ENCODE data around the gene SIX4. TPM values are rescaled to one million over a fixed set of nuclear protein-coding genes. Genes with fewer than 3 reads are reported as not detected.

Gene SIX4
- total and polyA plus RNA-seq, 2 donors (not counting 1 experiment from before 2014, with no cell fraction given), result not detected

DNA sequence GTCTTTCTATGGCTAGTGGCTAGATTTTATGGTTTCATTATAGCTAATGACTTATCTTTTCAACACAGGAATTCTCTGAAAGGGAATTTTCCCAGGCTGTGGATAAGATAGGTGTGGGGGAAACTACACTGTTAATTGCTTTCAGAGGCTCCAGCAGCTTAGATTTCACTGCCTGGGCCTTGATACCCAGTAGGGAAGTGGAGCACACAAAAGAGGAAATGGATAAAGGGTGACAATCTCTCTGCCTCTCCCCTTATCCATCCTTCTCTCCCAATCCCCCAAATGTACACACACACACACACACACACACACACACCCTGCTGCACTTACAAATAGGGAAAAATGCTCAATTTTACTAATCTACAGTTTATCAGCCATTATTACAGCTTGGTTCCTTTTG, 19.1 kb downstream of the SIX4 start:
- no peaks in the 10 kb centered on the region for H4K20me1 ChIP-seq (ENCODE audit: control insufficient read depth, insufficient read depth, low read length, poor library complexity, severe bottlenecking)

DNA sequence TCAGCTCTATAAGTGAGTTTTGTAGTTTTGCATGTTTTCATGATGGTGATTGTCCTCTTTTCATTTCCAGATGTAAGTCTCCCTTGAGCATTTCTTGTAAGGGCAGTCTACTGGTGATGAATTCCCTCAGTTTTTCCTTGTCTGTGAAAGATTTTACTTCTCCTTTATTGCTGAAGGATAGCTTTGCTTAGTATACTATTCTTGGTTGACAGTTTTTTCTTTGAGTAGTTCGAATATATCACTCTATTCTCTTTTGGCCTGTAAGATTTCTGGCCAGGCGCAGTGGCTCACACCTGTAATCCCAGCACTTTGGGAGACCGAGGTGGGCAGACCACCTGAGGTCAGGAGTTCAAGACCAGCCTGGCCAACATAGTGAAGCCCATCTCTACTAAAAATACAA, 23.6 kb downstream of the SIX4 start:
- intact Hi-C loops (cut with micrococcal nuclease), result no loop called here
- 82% methylated on average over 2 of the region's 3 CpGs for WGBS (ENCODE audit: insufficient coverage)
- Mint-ChIP-seq H3K4me1 (no peaks in the 10 kb centered on the region), H3K4me3 (no peak overlapping the region), H3K27me3 (peaks cover 11% of the 10 kb centered on the region), H3K9me3 (ENCODE audit: insufficient read depth) (peaks cover 5% of the 10 kb centered on the region), H3K27ac (no peak overlapping the region)
- no peaks in the 10 kb centered on the region for H3K4me1 ChIP-seq (ENCODE audit: control insufficient read depth in 2 of 2, insufficient read depth in 2 of 2, low read length in 2 of 2)
- ATAC-seq (ENCODE audit: low read depth) (no peak), DNase-seq (no peak)
- TF ChIP-seq, protein P1, sequence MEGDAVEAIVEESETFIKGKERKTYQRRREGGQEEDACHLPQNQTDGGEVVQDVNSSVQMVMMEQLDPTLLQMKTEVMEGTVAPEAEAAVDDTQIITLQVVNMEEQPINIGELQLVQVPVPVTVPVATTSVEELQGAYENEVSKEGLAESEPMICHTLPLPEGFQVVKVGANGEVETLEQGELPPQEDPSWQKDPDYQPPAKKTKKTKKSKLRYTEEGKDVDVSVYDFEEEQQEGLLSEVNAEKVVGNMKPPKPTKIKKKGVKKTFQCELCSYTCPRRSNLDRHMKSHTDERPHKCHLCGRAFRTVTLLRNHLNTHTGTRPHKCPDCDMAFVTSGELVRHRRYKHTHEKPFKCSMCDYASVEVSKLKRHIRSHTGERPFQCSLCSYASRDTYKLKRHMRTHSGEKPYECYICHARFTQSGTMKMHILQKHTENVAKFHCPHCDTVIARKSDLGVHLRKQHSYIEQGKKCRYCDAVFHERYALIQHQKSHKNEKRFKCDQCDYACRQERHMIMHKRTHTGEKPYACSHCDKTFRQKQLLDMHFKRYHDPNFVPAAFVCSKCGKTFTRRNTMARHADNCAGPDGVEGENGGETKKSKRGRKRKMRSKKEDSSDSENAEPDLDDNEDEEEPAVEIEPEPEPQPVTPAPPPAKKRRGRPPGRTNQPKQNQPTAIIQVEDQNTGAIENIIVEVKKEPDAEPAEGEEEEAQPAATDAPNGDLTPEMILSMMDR (IDR thresholded peaks at IDR 0.05), result no peak
- TF ChIP-seq EZH2 (IDR thresholded peaks at IDR 0.05; ENCODE audit: borderline replicate concordance, insufficient read depth, low read depth, low read length, poor library complexity, severe bottlenecking), result no peak
- POLR2A ChIA-PET, result no interaction called here
- peaks cover 0 to 6% (median 0%) of the 10 kb centered on the region in 4 experiments for H3K27me3 ChIP-seq (replicated peaks in 1 of 4; ENCODE audit: control extremely low read depth in 1 of 4, control insufficient read depth in 3 of 4, insufficient read depth in 4 of 4, low read length in 3 of 4)
- no peak overlapping the region for H3K4me3 ChIP-seq (ENCODE audit: control extremely low read depth in 1 of 5, extremely low read depth in 1 of 5, insufficient read depth in 1 of 5, low read depth in 2 of 5, low read length in 4 of 5)
- H3K79me2 ChIP-seq (ENCODE audit: control insufficient read depth, insufficient read depth, low read length), result no peaks in the 10 kb centered on the region
- no peak overlapping the region for H3K27ac ChIP-seq (ENCODE audit: low read length in 2 of 2)
- H3K9me3 ChIP-seq (ENCODE audit: control extremely low read depth in 1 of 3, control insufficient read depth in 2 of 3, insufficient read depth in 1 of 3, low read length in 2 of 3), result peaks cover 5 to 29% (median 12%) of the 10 kb centered on the region in 3 donors
- CTCF ChIA-PET, result interaction anchor here (0.9 kb wide), 1 partner anchor 325 kb away, joined by 4 read pairs; no protein-coding TSS in a partner anchor
- no peaks in the 10 kb centered on the region for H4K20me1 ChIP-seq (ENCODE audit: control insufficient read depth, insufficient read depth, low read length, poor library complexity, severe bottlenecking)
- H3K9ac ChIP-seq (ENCODE audit: low read length), result no peak overlapping the region
- no peak overlapping the region for H2AFZ ChIP-seq (ENCODE audit: insufficient read depth, low read depth, low read length, poor library complexity, severe bottlenecking)
- H3K4me2 ChIP-seq (replicated peaks; ENCODE audit: low read depth, low read length, poor library complexity, severe bottlenecking), result no peak overlapping the region
- no peaks in the 10 kb centered on the region for H3K36me3 ChIP-seq (replicated peaks in 1 of 2; ENCODE audit: control extremely low read depth in 1 of 2, control insufficient read depth in 1 of 2, extremely low read depth in 1 of 2, insufficient read depth in 2 of 2, low read length in 1 of 2)

More for the DNA sequence above, 19.1 kb downstream of the SIX4 start:
- no peaks in the 10 kb centered on the region for H3K4me1 ChIP-seq (ENCODE audit: control insufficient read depth in 2 of 2, insufficient read depth in 2 of 2, low read length in 2 of 2)
- peaks cover 3% of the 10 kb centered on the region for H3K9me3 Mint-ChIP-seq (ENCODE audit: insufficient read depth)
- no peak overlapping the region for H3K4me2 ChIP-seq (replicated peaks; ENCODE audit: low read depth, low read length, poor library complexity, severe bottlenecking)
- H3K9ac ChIP-seq (ENCODE audit: low read length), result no peak overlapping the region
- H3K79me2 ChIP-seq (ENCODE audit: control insufficient read depth, insufficient read depth, low read length), result no peaks in the 10 kb centered on the region
- no peaks in the 10 kb centered on the region for H3K36me3 ChIP-seq (replicated peaks in 1 of 2; ENCODE audit: control extremely low read depth in 1 of 2, control insufficient read depth in 1 of 2, extremely low read depth in 1 of 2, insufficient read depth in 2 of 2, low read length in 1 of 2)
- DNase-seq, result no peak
- H3K4me3 ChIP-seq (ENCODE audit: control extremely low read depth in 1 of 5, extremely low read depth in 1 of 5, insufficient read depth in 1 of 5, low read depth in 2 of 5, low read length in 4 of 5), result no peak overlapping the region
- TF ChIP-seq, protein P1 (IDR thresholded peaks at IDR 0.05), result no peak
- TF ChIP-seq EZH2 (IDR thresholded peaks at IDR 0.05; ENCODE audit: borderline replicate concordance, insufficient read depth, low read depth, low read length, poor library complexity, severe bottlenecking), result no peak
- H3K4me1 Mint-ChIP-seq, result no peaks in the 10 kb centered on the region
- H3K27me3 Mint-ChIP-seq, result peaks cover 27% of the 10 kb centered on the region
- H3K9me3 ChIP-seq (ENCODE audit: control extremely low read depth in 1 of 3, control insufficient read depth in 2 of 3, insufficient read depth in 1 of 3, low read length in 2 of 3), result peaks cover 3 to 18% (median 10%) of the 10 kb centered on the region in 3 donors
- CTCF ChIA-PET, result interaction anchor here (1.1 kb wide), 1 partner anchor 1422 kb away, joined by 4 read pairs; no protein-coding TSS in a partner anchor
- no peak overlapping the region for H2AFZ ChIP-seq (ENCODE audit: insufficient read depth, low read depth, low read length, poor library complexity, severe bottlenecking)
- H3K27me3 ChIP-seq (replicated peaks in 1 of 4; ENCODE audit: control extremely low read depth in 1 of 4, control insufficient read depth in 3 of 4, insufficient read depth in 4 of 4, low read length in 3 of 4), result peaks cover 0 to 9% (median 2%) of the 10 kb centered on the region in 4 experiments
- H3K27ac ChIP-seq (ENCODE audit: low read length in 2 of 2), result no peak overlapping the region
- no peak overlapping the region for H3K27ac Mint-ChIP-seq
- intact Hi-C loops (cut with micrococcal nuclease), result no loop called here
- no peak for ATAC-seq (ENCODE audit: low read depth)
- POLR2A ChIA-PET, result interaction anchor here (0.6 kb wide), 1 partner anchor 38 kb away, joined by 4 read pairs; no protein-coding TSS in a partner anchor
- H3K4me3 Mint-ChIP-seq, result no peak overlapping the region

Data from B cell (primary cell).